Fibroblast of lung (primary cell): Measurements from ENCODE around the gene SRSF2.
"Not testable (repeated sequence)": the region's sequence is repeated elsewhere in the genome, so short reads cannot be mapped to it uniquely, and the experiment has no call there.

Experiments used
- EZH2 ChIP-seq: IDR thresholded peaks from 2 replicates; pipeline ENCODE4 v1.5.1; 2012; ENCODE audit warnings: low read length, control low read depth, mild to moderate bottlenecking; ENCODE audit errors: missing control alignments
- TF ChIP-seq, protein P1 (sequence below), 2 donors: IDR thresholded peaks in 1 of 2; conservative IDR thresholded peaks in 1 of 2; 1 replicate in 1 of 2; 2 replicates in 1 of 2; pipeline ENCODE4 v1.5.1; 2011 to 2012; ENCODE audit warnings: low read length in 2 of 2, control low read depth in 1 of 2, inconsistent platforms in 1 of 2, low read depth in 1 of 2, mild to moderate bottlenecking in 1 of 2

DNA sequence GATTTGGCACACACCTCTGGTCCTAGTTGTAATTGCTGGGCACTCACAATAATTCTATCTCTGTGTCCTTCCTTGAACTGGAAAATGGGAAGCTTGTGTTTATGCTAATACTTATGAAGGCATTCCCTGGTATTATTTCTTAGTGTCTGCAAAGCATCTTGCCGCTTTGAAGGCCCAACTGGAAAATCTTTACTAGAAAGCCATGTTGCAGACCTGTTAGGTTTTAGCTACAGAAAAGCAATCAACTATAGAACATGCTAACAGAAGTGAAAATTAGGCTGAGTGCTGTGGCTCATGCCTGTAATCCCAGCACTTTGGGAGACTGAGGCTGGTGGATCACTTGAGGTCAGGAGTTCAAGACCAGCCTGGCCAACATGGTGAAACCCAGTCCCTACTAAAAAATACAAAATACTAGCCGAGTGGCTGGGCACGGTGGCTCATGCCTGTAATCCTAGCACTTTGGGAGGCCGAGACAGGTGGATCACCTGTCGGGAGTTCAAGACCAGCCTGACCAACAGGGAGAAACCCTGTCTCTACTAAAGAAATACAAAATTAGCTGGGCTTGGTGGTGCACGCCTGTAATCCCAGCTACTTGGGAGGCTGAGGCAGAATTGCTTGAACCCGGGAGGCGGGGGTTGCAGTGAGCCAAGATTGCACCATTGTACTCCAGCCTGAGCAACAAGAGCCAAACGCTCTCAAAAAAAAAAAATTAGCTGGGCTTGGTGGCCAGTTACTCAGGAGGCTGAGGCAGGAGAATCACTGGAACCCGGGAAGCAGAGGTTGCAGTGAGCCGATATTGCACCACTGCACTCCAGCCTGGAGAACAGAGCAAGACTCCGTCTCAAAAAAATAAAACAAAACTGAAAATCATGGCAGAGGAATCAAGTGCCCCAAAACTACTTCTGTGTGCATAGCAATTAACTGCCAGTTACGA lies 5.1 kb downstream of the SRSF2 start:
- TF ChIP-seq, protein P1, sequence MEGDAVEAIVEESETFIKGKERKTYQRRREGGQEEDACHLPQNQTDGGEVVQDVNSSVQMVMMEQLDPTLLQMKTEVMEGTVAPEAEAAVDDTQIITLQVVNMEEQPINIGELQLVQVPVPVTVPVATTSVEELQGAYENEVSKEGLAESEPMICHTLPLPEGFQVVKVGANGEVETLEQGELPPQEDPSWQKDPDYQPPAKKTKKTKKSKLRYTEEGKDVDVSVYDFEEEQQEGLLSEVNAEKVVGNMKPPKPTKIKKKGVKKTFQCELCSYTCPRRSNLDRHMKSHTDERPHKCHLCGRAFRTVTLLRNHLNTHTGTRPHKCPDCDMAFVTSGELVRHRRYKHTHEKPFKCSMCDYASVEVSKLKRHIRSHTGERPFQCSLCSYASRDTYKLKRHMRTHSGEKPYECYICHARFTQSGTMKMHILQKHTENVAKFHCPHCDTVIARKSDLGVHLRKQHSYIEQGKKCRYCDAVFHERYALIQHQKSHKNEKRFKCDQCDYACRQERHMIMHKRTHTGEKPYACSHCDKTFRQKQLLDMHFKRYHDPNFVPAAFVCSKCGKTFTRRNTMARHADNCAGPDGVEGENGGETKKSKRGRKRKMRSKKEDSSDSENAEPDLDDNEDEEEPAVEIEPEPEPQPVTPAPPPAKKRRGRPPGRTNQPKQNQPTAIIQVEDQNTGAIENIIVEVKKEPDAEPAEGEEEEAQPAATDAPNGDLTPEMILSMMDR (conservative IDR thresholded peaks at IDR 0.05 in 1 of 2, IDR thresholded peaks at IDR 0.05 in 1 of 2; ENCODE audit: low read depth in 1 of 2, low read length in 2 of 2) = not testable (repeated sequence)
- TF ChIP-seq EZH2 = not testable (repeated sequence)
